ENCODE results near the gene SAPCD2.

Gene SAPCD2

DNA sequence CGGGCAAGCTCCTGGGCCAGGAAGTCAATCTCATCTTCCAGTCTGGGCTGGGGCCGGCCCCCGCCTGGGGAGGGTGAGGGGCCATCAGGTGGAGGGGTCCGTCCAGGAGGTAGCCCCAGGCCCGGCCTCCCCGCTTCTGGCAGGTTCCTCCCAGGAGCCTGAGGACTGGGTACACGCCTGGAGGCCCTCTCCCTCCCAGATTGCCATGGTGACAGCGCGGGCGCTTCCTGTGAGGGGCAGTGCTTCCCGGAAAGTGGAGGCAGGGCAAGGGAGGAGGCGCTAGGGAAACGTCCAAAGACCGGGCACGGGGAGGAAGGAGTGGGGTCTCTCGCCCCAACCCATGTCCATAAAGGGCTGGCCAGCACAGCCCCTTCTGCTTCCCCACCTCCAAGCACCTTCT lies 29.2 kb downstream of the SAPCD2 start:
- DNase-seq (ENCODE audit: low read depth, low spot score) = no peak
- TF ChIP-seq, protein P1, sequence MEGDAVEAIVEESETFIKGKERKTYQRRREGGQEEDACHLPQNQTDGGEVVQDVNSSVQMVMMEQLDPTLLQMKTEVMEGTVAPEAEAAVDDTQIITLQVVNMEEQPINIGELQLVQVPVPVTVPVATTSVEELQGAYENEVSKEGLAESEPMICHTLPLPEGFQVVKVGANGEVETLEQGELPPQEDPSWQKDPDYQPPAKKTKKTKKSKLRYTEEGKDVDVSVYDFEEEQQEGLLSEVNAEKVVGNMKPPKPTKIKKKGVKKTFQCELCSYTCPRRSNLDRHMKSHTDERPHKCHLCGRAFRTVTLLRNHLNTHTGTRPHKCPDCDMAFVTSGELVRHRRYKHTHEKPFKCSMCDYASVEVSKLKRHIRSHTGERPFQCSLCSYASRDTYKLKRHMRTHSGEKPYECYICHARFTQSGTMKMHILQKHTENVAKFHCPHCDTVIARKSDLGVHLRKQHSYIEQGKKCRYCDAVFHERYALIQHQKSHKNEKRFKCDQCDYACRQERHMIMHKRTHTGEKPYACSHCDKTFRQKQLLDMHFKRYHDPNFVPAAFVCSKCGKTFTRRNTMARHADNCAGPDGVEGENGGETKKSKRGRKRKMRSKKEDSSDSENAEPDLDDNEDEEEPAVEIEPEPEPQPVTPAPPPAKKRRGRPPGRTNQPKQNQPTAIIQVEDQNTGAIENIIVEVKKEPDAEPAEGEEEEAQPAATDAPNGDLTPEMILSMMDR (IDR thresholded peaks at IDR 0.05; ENCODE audit: insufficient read depth, low read length, missing control alignments) = no peak
- no peak overlapping the region for H3K4me3 ChIP-seq (ENCODE audit: low read depth, low read length)
- ChIA-PET POLR2A (no interaction called here), CTCF (interaction anchor here (0.8 to 4.4 kb wide), 3 partner anchors 10 to 23 kb away, joined by 3 to 26 read pairs (median 5); partner anchors contain the start of gene FUT7)

DNA sequence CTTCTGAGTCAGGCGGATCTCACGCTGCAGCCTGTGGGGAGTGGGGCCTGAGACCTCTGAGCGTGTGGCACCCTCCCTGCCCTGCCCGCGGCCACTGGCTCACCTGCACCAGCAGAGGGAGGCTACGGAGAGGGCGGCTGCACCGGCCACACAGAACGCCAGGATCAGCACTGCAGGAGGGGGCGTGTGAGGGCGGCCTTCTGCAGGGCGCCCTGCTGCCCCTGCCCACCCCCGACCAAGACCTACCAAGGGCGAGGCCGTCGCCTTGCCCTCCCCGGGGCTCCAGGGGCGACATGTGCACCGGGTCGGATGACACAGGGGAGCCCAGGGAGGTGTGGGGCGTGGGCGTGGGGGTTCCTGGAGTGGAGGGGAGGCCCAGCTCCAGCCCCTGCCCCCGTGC lies 29.8 kb downstream of the SAPCD2 start:
- CTCF ChIA-PET = interaction anchor here (0.8 to 4.4 kb wide), 3 partner anchors 9 to 23 kb away, joined by 3 to 26 read pairs (median 5); partner anchors contain the start of gene FUT7
- DNase-seq (ENCODE audit: low read depth, low spot score) = no peak
- H3K4me3 ChIP-seq (ENCODE audit: low read depth, low read length) = no peak overlapping the region
- TF ChIP-seq, protein P1 (IDR thresholded peaks at IDR 0.05; ENCODE audit: insufficient read depth, low read length, missing control alignments) = no peak
- POLR2A ChIA-PET = no interaction called here

DNA sequence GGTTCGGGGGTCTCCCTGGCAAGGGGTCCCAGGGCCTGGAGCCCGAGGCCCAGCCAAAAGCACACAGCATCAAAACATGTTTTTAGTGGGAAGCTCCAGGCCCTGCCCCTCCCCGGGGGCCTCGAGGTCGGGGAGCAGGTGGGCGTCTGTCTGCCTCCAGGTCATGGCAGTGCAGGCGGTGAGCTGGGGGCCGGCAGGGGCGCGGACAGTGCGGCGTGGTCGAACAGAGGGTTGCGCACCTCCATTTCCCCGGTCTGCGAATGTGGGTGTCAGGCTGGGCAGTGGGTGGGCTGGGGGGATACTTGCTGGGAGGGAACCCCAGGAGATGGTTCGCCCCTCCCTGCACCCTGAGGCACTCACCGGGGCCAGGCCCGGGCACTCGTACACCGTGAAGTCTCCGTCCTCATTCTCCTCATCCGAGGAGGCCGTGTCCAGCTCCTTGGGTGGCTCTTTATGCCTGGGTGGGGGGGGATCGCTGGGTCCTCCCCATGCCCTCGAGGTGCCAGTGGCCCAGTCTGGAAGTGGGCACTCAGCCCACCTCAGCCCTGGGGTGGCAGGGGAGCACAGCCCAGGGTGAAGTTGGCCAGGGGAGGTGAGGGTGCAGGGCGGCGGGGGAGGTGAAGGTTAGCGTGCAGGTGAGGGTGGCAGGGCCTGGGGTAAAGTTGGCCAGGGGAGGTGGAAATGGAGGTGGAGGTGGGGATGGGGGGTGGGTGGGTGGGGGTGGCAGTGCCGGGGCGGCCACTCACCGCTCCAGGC lies 30.6 kb downstream of the SAPCD2 start:
- H3K4me3 ChIP-seq (ENCODE audit: low read depth, low read length) = no peak overlapping the region
- no peak for DNase-seq (ENCODE audit: low read depth, low spot score)
- CTCF ChIA-PET = interaction anchor here (1.3 to 6.6 kb wide), 3 partner anchors 10 to 252 kb away, joined by 3 to 101 read pairs (median 26); partner anchors contain the start of gene TMEM141
- TF ChIP-seq, protein P1 (IDR thresholded peaks at IDR 0.05; ENCODE audit: insufficient read depth, low read length, missing control alignments) = no peak
- POLR2A ChIA-PET = no interaction called here

DNA sequence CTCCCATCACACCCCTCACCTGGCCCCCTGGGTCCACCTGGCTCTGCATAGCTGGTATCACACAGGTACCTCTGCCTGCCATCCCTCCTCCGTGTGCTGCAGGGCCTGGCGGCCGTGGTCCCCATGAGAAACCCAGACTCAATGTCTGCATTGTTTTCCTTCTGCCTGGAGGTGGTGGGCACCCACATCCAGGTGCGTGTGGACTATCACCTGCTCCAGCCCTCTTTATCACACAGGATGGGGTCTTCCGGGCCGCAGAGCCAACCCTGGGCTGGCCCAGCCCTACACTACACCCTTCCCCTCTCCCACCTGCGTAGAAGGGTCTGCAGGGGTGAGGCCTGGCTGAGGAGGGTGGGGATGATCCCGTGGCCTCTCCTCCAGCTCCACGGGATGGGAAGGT lies 31.4 kb downstream of the SAPCD2 start:
- TF ChIP-seq, protein P1 (IDR thresholded peaks at IDR 0.05; ENCODE audit: insufficient read depth, low read length, missing control alignments) = no peak
- DNase-seq (ENCODE audit: low read depth, low spot score) = no peak
- ChIA-PET POLR2A (no interaction called here), CTCF (interaction anchor here (1.3 to 6.6 kb wide), 6 partner anchors 8 to 251 kb away, joined by 3 to 148 read pairs (median 68); partner anchors contain the start of genes C8G, FBXW5, NPDC1 and TMEM141)
- H3K4me3 ChIP-seq (ENCODE audit: low read depth, low read length) = no peak overlapping the region

DNA sequence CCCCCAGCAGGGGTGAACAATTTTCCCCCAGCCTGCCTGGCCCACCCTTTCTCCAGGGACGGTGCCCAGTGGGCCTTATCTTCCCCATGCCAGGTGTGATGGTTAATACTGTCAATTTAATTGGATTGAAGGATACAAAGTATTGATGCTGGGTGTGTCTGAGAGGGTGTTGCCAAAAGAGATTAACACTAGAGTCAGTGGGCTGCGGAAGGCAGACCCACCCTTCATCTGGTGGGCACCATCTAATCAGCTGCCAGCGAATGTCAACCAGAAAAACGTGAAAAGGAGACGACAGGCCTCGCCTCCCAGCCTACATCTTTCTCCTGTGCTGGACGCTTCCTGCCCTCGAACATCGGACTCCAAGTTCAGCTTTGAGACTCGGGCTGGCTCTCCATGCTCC lies 32.9 kb downstream of the SAPCD2 start:
- ChIA-PET POLR2A (no interaction called here), CTCF (interaction anchor here (1.6 to 14.2 kb wide), 8 partner anchors 8 to 254 kb away, joined by 4 to 310 read pairs (median 68); partner anchors contain the start of genes AJM1, C8G, ENTPD2 and FBXW5)
- no peak overlapping the region for H3K4me3 ChIP-seq (ENCODE audit: low read depth, low read length)
- TF ChIP-seq, protein P1 (IDR thresholded peaks at IDR 0.05; ENCODE audit: insufficient read depth, low read length, missing control alignments) = no peak
- DNase-seq (ENCODE audit: low read depth, low spot score) = no peak

DNA sequence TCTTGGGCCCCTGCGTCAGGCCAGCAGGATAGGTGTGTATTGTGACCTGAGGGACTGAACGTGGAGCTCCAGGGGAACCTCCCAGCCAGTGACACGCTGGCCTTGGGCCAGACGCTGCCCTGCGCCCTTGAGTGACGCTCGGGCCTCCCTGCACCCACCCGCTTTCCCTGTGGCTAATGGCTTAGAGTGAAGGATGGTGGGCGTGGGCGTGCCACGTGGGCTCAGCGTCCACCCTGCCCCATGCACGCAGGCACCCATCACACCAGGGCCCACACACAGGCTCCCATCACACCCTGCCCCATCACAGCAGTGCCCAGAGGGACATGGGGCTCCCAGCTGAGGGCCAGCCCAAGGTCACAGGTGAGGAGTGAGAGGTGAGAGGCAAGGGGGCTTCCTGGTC lies 33.3 kb downstream of the SAPCD2 start:
- DNase-seq (ENCODE audit: low read depth, low spot score) = no peak
- CTCF ChIA-PET = interaction anchor here (1.6 to 14.2 kb wide), 8 partner anchors 8 to 254 kb away, joined by 4 to 310 read pairs (median 68); partner anchors contain the start of genes AJM1, C8G, ENTPD2 and FBXW5
- TF ChIP-seq, protein P1 (IDR thresholded peaks at IDR 0.05; ENCODE audit: insufficient read depth, low read length, missing control alignments) = no peak
- H3K4me3 ChIP-seq (ENCODE audit: low read depth, low read length) = no peak overlapping the region
- POLR2A ChIA-PET = no interaction called here

All from AG04449 (cell line).